Measurements from ENCODE around the gene SSH3.

Gene SSH3

GRCh38 chr11:67280788-67281551 lies 22.4 kb upstream of the SSH3 start:
- DNase-seq, result no peak

GRCh38 chr11:67281552-67282150 lies 21.7 kb upstream of the SSH3 start:
- DNase-seq, result no peak

GRCh38 chr11:67282155-67282875 lies 21.0 kb upstream of the SSH3 start:
- DNase-seq, result no peak

DNA sequence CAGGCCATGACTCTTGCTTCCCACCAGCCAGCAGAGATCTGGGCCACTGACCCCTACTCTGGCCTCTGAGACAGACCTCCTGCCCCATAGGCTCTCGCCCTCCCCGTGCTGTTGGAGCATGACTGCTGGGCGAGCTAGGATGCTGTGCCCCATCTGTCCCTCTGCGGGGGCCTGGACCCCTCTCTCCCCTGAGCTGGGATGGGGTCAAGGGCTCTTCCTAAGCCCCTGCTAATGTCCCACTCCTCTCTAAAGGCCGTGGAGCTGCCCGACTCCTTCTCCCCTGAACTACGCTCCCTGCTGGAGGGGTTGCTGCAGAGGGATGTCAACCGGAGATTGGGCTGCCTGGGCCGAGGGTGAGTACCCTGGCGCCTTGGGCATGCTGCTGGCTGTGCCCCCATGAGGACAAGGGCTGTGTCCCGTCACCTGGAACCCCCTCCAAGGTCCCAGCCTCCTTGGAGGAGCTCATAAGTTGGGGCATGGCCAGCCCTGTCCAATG lies 20.4 kb upstream of the SSH3 start:
- no peak for DNase-seq

DNA sequence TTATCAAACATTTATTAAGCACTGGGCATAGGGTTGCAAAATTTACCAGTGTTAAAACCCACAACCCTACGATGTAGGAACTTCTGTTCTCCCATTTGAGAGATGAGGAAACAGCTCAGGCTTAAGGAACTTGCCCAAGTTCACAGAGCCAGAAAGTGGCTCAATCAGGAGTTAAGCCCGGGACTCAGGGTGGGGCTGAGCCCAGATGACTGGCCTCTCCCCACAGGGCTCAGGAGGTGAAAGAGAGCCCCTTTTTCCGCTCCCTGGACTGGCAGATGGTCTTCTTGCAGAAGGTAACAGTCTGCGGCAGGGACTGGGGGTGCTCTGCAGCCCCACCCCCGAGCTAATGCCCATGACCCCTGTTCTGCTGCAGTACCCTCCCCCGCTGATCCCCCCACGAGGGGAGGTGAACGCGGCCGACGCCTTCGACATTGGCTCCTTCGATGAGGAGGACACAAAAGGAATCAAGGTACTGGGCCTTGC lies 19.8 kb upstream of the SSH3 start:
- no peak for DNase-seq

GRCh38 chr11:67284811-67285540 lies 18.4 kb upstream of the SSH3 start:
- no peak for DNase-seq

GRCh38 chr11:67285541-67286498 lies 17.5 kb upstream of the SSH3 start:
- no peak for DNase-seq

DNA sequence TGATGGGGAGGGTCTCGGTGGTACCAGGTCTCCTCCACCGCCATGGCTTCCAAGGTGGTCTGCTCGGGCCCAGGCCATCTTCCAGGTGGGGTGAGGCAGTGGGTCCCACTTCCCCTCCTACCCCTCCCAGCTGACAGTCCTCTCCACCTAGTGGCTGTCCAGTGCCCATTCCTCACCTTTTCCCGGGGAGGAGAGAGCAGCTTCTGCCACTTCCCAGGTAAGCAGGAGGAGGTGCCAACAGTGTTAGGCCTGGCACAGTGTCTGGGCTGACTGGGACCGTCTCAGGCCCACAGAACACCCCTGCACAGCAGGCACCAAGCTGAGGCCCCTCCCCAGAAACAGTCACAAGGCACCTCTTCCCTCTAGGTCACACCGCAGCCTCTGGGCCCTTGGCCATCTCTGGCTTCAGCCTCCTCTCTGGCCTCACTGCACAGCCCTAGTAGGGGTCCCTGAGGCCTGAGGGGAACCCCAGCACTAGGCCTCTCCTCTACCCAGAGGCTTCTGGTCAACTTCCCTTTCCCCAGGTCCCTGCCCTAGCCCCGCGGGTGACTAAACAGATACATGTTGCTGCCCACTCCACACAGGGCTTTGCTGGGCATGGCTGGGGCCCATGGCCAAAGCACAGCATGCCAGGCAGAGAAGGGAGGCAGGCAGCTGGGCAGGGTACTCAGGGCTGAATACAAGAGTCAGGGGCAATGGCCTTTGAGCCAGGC lies 16.6 kb upstream of the SSH3 start:
- DNase-seq, result no peak

DNA sequence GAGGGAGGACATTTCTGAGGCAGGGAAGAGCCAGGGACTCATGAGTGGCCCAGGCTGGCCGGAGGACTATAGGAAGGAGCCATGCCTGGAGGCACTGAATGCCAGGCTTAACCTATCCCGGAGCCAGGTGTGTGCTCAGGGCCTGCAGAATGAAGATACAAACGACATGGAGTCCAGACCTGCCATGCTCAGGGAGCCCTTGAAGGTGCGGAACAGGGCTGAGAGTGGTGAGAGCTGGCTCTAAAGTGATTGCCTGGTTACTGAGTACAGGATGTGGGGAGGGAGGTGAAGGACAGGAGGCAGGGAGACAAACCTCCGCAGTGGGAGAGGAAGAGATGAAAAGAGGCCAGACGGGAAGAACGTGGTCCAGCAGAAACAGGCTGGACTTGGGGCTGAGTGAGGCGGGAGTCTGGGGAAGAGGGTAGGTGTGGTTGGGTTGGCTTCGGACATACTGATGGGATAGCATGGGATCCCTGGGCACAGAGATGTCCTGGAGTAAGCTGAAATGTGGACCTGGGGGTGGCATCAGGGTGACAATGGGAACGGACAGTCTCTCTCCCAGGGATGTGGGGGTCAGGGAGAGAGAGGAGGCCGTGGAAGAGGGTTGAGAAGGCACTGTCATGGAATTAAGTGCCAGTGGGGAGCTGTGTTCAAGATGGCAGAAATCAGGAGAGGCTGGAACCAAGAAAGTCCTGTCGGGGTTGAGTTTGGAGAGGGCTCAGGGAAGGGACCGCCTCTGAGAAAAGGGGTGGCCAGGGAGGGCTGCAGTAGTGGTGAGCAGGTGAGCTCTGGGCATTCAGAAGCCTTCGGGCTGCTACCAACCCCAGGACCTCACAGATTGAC lies 15.8 kb upstream of the SSH3 start:
- DNase-seq, result no peak

DNA sequence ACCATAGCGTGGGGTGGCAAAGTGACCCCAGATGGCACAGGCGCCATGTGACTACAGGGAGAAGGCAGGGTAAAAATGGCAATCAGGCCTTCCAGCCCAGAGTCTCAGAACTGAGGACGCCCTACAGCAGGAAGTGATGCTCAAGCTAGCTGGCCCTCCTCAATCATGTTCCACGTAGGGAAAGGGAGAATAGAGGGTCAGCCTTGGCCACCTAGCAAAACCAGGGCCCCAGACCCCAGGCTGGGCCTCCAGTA lies 15.2 kb upstream of the SSH3 start:
- no peak for DNase-seq

GRCh38 chr11:67288452-67289225 lies 14.7 kb upstream of the SSH3 start:
- DNase-seq, result peak; percentile 87

DNA sequence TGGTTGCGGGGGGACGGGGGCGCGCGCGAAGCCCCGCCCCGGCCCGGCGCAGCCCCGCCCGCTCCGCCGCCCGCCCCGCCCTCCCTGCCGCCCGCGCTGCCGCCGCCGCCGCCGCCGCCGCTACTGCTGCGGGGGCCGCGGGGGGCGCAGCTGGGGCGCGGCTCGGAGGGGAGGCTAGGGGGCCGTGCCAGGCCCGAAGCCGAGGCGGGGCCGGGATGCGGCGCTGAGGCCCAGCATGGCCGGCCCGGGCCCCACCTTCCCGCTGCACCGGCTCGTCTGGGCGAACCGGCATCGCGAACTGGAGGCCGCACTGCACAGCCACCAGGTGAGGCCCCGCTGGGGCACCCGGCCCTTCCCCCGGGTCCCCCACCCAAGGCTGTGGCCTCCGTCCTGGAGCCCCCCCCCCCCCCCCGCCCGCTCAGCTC lies 14.1 kb upstream of the SSH3 start, which contains the start of gene ANKRD13D:
ANKRD13D (plus strand) TSS at position 78 of the 425 bp plus-strand sequence; CDS start at position 236, 158 bp downstream.
- no peak for DNase-seq

- no peak for DNase-seq
Measured at GRCh38 chr11:67289651-67290479, 13.5 kb upstream of the SSH3 start.

GRCh38 chr11:67290801-67291200 lies 12.5 kb upstream of the SSH3 start:
- no peak for DNase-seq

- no peak for DNase-seq
Measured at GRCh38 chr11:67291481-67292381, 11.6 kb upstream of the SSH3 start.

DNA sequence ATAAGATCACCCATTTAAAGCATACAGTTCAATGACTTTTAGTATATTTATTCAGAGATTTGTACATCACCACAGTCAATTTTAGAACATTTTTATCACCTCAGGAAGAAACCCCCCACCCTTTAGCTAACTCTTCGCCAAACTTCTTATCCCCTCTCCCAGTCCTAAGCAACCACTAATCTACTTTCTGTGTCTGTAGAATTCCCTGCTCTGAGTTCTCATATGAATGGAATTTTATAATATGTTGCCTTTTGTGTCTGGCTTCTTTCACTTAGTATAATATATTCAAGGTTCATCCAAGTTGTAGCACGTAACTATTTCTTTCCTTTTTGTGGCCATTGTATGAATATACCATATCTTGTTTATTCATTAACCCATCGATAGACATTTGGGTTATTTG lies 10.7 kb upstream of the SSH3 start:
- DNase-seq, result no peak

- no peak for DNase-seq
Measured at GRCh38 chr11:67293090-67293489, 10.2 kb upstream of the SSH3 start.

All from T1000 (cell line).